Epidermal melanocyte (primary cell): ENCODE measurements around the gene INO80E.

Experiments
- DNase-seq: peaks from one replicate; pipeline ENCODE4 v3.0.0; 2011; ENCODE audit warnings: low spot score; ENCODE audit not compliant: insufficient read length

Gene INO80E

DNA sequence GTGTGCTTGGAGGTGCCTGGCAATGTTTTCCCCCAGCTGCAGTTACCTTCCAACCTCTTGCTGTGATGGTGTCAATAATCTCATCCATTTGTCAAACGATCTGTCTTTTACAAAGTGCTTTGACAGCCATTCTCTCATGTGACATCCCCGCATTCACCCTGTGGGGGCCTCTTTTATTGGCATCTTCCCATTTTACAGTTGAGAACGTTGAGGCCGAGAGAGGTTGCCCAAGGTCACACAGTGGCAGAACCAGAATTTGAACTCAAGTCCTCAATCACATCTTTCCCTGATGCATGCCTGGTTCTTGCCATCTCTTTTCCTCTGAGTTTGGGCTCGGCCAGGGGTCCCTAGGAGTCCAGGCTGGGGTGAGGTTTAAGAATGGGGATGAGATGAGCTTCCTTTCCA, 20.9 kb upstream of the INO80E start:
- DNase-seq = no peak

DNA sequence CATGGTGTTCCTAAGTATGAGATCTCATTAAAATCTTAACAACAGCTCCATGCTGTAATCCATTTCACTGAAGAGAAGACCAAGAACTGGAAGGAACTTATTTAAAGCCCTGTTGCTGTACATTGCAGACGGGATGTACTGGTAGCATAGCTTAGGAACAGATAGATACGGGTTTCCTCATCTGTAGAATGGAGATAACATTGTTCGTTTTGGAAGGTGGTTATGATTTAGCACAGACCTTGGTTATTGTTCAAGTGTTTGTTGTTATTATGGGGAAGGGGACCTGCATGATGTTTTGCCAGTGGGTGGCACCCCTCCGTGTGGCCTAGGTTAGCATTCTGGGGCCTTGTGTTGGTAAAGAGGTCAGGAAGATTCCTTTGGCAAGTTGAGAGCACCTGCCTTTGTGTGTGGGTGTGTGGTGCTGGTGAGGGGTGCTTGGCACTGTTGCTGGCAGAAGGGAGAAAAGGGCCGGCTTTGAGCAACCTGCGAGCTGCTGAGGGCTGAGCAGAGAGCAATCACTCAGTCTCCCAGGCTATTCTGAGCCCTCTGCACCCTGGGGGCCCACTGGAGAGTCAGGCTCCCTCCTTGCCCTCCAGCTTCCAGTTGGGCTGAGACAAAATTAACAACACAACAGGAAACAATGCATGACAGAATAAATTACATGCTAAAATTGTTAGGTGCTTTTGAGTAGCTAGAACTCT, 20.1 kb upstream of the INO80E start:
- no peak for DNase-seq

GRCh38 chr16:29977063-29977825, 18.8 kb upstream of the INO80E start:
- DNase-seq = peak; percentile 6

GRCh38 chr16:29978081-29978480, 18.0 kb upstream of the INO80E start:
- DNase-seq = no peak

- DNase-seq = peak; percentile 3
Measured at GRCh38 chr16:29978564-29979270, 17.3 kb upstream of the INO80E start.

DNA sequence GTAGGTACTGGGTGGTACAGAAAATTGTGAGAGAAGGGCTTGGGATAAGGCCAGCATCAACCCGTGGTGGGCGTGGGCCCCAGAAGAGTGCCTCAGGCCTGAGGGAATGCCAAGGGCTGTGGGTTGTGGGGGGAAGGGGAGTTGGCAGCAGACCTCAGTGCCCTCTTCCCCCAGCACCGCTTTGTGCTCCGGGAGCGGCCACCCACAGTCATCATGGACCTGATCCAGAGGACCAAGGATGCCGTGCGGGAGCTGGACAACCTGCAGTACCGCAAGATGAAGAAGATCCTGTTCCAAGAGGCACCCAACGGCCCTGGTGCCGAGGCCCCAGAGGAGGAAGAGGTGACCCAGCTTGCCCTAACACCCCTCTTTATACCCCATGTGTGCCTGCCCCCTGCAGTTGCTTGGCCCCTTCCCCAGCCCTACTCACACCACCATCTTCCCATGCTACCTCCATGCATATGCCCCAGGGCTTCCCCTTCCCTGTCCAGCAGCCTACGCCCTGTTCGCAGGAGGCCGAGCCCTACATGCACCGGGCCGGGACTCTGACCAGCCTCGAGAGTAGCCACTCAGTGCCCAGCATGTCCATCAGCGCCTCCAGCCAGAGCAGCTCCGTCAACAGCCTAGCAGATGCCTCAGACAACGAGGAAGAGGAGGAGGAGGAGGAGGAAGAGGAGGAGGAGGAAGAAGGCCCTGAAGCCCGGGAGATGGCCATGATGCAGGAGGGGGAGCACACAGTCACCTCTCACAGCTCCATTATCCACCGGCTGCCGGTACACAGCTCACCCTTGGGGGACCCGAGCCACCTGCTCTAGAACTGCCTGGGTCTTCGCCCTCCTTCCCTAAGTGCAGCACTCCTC, 13.3 kb upstream of the INO80E start:
- DNase-seq = no peak

DNA sequence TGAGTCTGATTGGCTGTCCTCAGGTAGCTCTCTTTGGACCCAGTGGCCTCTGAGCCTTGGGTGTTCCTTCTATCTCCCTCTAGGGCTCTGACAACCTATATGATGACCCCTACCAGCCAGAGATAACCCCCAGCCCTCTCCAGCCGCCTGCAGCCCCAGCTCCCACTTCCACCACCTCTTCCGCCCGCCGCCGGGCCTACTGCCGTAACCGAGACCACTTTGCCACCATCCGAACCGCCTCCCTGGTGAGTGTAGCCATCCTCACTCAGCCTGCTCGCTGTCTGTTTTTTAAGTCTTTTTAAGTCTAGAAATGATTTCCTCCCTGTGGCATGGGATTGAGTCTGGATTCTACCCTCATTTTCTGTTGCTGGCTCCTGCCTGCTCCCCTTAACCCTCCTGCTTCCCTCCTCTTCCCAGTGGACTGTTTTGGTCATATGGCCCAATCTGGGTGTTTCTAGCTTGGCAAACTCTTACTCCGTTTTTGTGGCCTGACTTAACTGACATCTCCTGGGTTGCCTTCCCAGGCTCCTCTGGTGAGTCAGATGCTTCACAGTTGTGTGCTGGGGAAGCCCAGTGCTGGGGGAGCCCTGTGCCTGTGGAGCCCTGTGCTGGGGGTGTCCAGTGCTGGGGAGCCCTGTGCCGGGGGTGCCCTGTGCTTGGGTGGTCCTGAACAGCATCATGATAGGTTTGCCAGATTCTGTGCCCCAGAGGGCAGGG, 12.5 kb upstream of the INO80E start:
- no peak for DNase-seq

GRCh38 chr16:29984137-29984763, 11.8 kb upstream of the INO80E start:
- DNase-seq = no peak

DNA sequence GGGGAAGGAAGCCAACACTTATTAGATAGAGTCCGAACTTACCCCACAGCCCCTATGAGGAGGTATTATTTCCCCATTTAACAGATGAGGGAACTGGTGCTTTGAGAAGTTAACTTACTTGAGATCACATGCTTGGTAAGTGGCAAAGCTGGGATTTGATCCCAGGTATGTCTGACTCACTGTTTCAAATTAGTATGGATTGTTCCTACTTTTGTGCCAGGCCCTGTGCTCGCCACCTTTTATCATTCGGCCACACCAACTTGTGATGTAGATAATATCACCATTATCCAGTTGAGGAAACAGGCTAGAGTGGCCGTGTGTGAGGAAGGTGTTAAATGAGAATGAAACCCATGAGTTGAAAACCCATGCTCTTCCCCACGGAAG, 11.3 kb upstream of the INO80E start:
- no peak for DNase-seq

- DNase-seq = no peak
Measured at GRCh38 chr16:29985271-29985811, 10.7 kb upstream of the INO80E start.

GRCh38 chr16:29986231-29986630, 9.8 kb upstream of the INO80E start:
- no peak for DNase-seq

GRCh38 chr16:29986931-29987330, 9.1 kb upstream of the INO80E start:
- DNase-seq = no peak

- DNase-seq = no peak
Measured at GRCh38 chr16:29987371-29988085, 8.5 kb upstream of the INO80E start.

GRCh38 chr16:29988346-29989075, 7.5 kb upstream of the INO80E start:
- DNase-seq = no peak

GRCh38 chr16:29989111-29989858, 6.8 kb upstream of the INO80E start:
- no peak for DNase-seq

DNA sequence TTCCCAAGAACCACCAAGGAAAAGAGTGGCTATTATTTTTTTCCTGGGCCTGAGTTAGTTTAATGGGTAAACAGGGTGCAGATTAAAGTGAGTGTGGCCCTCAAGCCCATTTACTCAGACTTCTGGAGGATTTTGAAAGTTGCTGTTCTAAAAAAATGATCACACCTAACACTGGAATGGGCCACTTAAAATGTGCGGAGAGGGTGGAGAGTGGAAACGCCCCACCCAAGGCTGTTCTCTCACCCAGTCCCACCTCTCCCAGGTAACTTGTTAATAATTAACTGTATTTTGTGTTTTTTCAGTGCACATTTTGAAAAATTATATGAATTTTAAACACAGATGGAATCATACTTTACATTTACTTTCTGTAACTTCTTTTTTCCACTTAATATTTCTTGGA, 6.0 kb upstream of the INO80E start:
- DNase-seq = no peak

- DNase-seq = no peak
Measured at GRCh38 chr16:29990883-29991570, 5.0 kb upstream of the INO80E start.

DNA sequence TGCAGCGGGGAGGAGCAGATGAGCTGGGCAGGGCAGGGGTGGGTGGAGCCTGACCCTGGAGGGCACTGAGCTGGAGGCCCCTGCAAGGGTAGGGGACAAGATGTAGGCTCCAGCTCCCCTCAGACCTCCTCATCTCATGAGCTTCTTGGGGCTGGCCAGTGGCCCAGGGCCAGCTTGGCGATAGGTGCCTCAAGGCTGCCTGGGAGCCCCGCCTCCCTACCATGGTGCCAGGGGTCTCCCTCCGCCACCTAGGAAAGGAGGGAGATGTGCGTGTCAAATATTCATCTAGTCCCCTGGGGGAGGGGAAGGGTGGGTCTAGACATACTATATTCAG, 4.5 kb upstream of the INO80E start:
- DNase-seq = no peak
